ENCODE data around the gene FNDC10. TPM values are rescaled to one million over a fixed set of nuclear protein-coding genes. Genes with fewer than 3 reads are reported as not detected.

The FNDC10 gene
- total and polyA plus RNA-seq, 9 of the 15 experiments (the other 6 are each of a cell fraction or from before 2014, with no cell fraction given): 0.08 to 6.3 (median 1.6) TPM

GRCh38 chr1:1606232-1606631 lies 6.3 kb upstream of the FNDC10 start:
- DNase-seq (ENCODE audit: extremely low read depth in 1 of 4, low spot score in 3 of 4) (no peak), ATAC-seq (no peak), FAIRE-seq (no peak)
- H3K9ac ChIP-seq (ENCODE audit: insufficient read depth in 1 of 2, low read depth in 2 of 2, low read length in 2 of 2): no peak overlapping the region
- ChIA-PET POLR2A (no interaction called here), CTCF (ENCODE audit: low intra/inter-chr PET ratio) (no interaction called here)
- no peaks in the 10 kb centered on the region for H3K36me3 ChIP-seq (ENCODE audit: control insufficient read depth, insufficient read depth, low read length)
- no peaks in the 10 kb centered on the region for H3K79me2 ChIP-seq (ENCODE audit: control insufficient read depth, insufficient read depth, low read length)
- H3K27ac ChIP-seq (ENCODE audit: extremely low read depth, low read depth, low read length): no peak overlapping the region
- H3K4me2 ChIP-seq (ENCODE audit: insufficient read depth, low read length): no peak overlapping the region
- no peaks in the 10 kb centered on the region for H4K20me1 ChIP-seq (replicated peaks; ENCODE audit: control insufficient read depth, insufficient read depth, low read length)
- H3K27me3 ChIP-seq (ENCODE audit: control insufficient read depth in 2 of 2, insufficient read depth in 2 of 2, low read length in 2 of 2): no peaks in the 10 kb centered on the region; a peak in 1 of 5 replicates
- H3K4me1 ChIP-seq (replicated peaks in 1 of 2; ENCODE audit: control insufficient read depth in 2 of 2, insufficient read depth in 2 of 2, low read length in 2 of 2): peaks cover 11 to 57% of the 10 kb centered on the region in 2 experiments; a peak in 4 of 5 replicates
- no peak overlapping the region for H2AFZ ChIP-seq (ENCODE audit: low read depth, low read length)
- in situ Hi-C loops (cut with MboI) (no loop called here), intact Hi-C loops (cut with micrococcal nuclease) (no loop called here)
- WGBS (ENCODE audit: insufficient coverage, low coverage, missing lambda C conversion rate): 71% methylated on average over 4 of the region's 13 CpGs
- no TSS peak for BruUV-seq (replicated peaks)
- no peaks in the 10 kb centered on the region for H3K9me1 ChIP-seq (ENCODE audit: control insufficient read depth, insufficient read depth, low read length)
- no peak overlapping the region for H3K4me3 ChIP-seq
- no peaks in the 10 kb centered on the region for H3K9me3 ChIP-seq (replicated peaks; ENCODE audit: control insufficient read depth, insufficient read depth, low read depth, low read length)
- TF ChIP-seq ZFP1 (CRISPR knock-in tag; IDR thresholded peaks at IDR 0.05) (no peak), HDAC6 (IDR thresholded peaks at IDR 0.05; ENCODE audit: low read depth, low read length) (no peak), MIER1 (IDR thresholded peaks at IDR 0.05; ENCODE audit: low read depth) (no peak), PRMT5 (CRISPR knock-in tag; IDR thresholded peaks at IDR 0.05) (no peak), SREBF2 (CRISPR knock-in tag; IDR thresholded peaks at IDR 0.05) (no peak), FOXM1 (IDR thresholded peaks at IDR 0.05; ENCODE audit: low read depth) (no peak), FOXM1 (CRISPR knock-in tag; IDR thresholded peaks at IDR 0.05; ENCODE audit: low read depth) (no peak), TEAD2 (tag; IDR thresholded peaks at IDR 0.05) (no peak), RBM22 (IDR thresholded peaks at IDR 0.05; ENCODE audit: low read depth, low read length, poor library complexity, severe bottlenecking) (no peak), SAP30 (IDR thresholded peaks at IDR 0.05; ENCODE audit: borderline replicate concordance, insufficient read depth, low read depth, low read length, poor library complexity, severe bottlenecking) (no peak), ZBTB33 (CRISPR knock-in tag; IDR thresholded peaks at IDR 0.05) (no peak), TSHZ1 (CRISPR knock-in tag; IDR thresholded peaks at IDR 0.05) (no peak)
- TF ChIP-seq, protein P1, sequence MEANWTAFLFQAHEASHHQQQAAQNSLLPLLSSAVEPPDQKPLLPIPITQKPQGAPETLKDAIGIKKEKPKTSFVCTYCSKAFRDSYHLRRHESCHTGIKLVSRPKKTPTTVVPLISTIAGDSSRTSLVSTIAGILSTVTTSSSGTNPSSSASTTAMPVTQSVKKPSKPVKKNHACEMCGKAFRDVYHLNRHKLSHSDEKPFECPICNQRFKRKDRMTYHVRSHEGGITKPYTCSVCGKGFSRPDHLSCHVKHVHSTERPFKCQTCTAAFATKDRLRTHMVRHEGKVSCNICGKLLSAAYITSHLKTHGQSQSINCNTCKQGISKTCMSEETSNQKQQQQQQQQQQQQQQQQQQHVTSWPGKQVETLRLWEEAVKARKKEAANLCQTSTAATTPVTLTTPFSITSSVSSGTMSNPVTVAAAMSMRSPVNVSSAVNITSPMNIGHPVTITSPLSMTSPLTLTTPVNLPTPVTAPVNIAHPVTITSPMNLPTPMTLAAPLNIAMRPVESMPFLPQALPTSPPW (CRISPR knock-in tag; IDR thresholded peaks at IDR 0.05): no peak
- TF ChIP-seq, protein P2, sequence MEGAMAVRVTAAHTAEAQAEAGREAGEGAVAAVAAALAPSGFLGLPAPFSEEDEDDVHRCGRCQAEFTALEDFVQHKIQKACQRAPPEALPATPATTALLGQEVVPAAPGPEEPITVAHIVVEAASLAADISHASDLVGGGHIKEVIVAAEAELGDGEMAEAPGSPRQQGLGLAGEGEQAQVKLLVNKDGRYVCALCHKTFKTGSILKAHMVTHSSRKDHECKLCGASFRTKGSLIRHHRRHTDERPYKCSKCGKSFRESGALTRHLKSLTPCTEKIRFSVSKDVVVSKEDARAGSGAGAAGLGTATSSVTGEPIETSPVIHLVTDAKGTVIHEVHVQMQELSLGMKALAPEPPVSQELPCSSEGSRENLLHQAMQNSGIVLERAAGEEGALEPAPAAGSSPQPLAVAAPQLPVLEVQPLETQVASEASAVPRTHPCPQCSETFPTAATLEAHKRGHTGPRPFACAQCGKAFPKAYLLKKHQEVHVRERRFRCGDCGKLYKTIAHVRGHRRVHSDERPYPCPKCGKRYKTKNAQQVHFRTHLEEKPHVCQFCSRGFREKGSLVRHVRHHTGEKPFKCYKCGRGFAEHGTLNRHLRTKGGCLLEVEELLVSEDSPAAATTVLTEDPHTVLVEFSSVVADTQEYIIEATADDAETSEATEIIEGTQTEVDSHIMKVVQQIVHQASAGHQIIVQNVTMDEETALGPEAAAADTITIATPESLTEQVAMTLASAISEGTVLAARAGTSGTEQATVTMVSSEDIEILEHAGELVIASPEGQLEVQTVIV (CRISPR knock-in tag; IDR thresholded peaks at IDR 0.05; ENCODE audit: borderline replicate concordance): no peak

All from K562 (cell line).